Left hindlimb (tissue), 1 donor: ENCODE results near the gene JTB.

Experiments used
- DNase-seq: peaks from one replicate; pipeline ENCODE4 v3.0.0-alpha.2; 2018

Gene JTB

DNA sequence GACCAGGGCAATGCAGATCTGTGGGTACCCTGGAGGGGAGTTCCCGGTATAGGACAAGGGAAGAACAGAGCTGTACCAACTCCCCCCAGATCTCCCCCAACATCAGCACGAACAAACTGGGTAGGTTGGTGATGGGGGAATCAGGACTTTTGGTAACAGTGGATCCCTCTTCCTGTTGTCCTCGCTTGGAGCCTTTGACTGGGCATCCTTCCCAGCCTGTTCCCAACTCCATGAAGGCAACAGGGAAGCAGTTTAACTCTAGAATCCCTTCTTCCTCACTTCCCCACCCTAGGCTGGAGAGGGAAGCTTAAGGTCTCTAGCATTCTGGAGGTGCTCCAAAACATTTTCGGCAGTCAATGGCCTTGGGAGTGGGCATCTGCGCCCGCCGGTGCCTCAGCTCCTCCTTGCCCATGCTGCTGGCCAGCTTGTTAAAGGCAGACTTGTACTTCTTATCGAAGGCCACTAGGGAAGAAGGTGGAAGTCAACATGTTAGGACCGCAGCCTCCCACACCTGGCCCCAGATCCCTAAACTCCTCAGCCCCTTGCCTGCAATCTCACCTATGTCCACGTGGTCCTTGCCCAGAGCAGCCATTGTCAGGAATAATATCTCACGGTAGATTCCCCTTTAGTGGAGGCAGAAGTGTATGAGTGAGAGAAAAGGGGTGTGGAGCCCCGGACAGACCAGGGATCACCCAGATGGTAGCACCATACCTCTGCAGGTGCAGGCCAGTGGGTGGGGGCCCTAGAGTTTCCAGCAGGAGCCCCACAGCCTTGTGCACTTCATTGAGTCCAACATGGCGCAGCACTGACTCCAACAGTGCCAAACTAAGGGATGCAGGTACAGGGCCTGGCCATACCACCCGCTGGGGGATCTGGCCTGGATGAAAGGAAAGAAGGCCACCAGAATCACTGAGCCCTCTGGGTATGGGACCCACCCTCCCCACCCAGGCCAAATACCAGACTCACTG lies 47.2 kb downstream of the JTB start:
- DNase-seq, result peak; percentile 19

DNA sequence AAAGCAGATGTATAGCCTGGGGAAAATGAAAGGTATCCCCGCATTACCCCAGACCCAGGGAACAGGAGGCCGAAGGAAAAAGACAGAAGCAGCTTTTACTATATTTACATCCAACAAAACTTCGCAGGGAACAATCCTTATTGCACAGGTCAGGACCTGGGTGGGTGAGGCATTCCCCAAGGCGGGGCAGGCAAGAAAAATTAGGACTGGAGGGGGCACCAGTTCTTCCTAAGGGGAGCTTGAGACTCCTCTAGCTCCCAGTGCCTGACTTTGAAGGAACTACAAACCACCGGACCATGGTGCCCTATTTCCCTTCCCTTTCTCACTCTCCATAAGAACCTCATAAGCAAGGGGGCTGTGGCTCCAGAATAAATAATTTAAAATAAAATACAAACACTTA lies 48.0 kb downstream of the JTB start:
- no peak for DNase-seq

DNA sequence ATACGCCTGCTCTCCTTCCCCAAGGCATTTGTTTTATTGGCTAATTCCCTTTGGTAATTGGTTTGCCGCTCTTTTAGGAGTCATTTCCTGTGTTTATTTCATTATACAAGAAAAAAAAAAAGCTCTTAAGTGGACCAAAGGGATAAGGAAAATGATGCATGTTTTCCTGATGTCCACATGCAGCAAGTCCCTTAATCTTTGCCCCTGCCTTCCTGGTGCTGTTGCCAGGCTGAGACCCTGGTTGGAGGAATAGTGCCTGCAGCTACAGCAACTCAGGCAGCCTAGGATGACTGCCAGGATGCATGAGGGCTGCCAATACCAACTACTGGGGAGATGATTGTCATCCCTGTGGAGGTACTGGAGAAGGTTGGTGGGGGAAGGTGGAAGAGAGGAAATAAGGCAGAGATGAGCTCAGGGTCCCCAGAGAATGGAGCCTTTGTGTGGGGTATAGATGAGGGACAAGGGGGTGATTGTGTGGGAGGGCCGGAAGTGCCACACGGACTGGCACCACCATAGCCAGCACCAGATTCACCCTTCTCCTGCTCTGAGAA lies 48.6 kb downstream of the JTB start:
- peak; percentile 24 for DNase-seq

DNA sequence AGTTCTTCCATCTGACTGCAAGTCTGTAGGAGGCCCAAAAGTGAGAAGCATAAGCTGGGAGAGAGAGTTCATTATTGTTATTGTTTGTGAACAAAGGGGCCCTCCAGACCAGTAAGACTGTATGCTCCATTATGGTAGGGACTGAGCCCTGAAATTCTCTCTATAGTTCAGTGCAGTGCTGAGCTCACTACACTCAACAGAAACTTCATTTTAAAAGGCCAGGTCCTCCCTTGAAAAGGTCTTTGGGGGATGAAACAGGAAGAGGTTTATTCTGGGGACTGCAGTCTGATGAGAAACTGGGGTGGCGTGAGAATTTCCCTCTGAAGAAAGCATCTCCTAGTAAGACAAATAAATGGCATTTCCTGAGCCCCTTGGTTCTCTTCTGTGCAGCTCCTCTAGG lies 49.2 kb downstream of the JTB start:
- peak; percentile 1 for DNase-seq

DNA sequence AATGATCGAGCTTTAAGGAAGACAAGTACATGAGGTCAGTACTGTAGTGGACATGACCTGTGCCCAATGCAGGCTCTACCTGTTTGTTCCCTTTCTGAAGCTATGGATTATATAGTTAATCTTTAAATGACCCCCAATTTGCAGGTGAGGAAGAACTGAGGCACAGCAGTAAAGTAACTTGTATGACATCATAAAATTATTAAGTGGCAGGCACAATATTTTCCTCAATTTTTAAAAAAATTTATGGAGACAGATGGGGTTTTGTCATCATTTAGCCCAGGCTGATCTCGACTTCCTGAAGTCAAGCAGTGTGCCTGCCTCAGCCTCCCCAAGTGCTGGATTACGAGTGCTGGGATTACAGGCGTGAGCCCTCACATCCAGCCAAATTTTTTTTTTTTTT lies 51.1 kb downstream of the JTB start:
- no peak for DNase-seq
